Measurements from ENCODE around the gene MKNK1. TPM values are rescaled to one million over a fixed set of nuclear protein-coding genes. Genes with fewer than 3 reads are reported as not detected.

MKNK1 gene
- total and polyA plus RNA-seq, 2 of the 8 experiments (the other 6 are each of a cell fraction or from before 2014, with no cell fraction given) = 13.9 to 21.5 TPM

- H3K9ac ChIP-seq (replicated peaks in 1 of 4; ENCODE audit: extremely low read depth in 1 of 4, low read depth in 3 of 4, low read length in 3 of 4) = no peak overlapping the region
- H2BK20ac ChIP-seq (ENCODE audit: low read length) = no peak overlapping the region
- no peak for FAIRE-seq
- no peak overlapping the region for H2AFZ ChIP-seq (ENCODE audit: low read length)
- DNase-seq (ENCODE audit: low read depth in 1 of 2, low spot score in 2 of 2) = no peak
- no peaks in the 10 kb centered on the region for H3K9me3 ChIP-seq (ENCODE audit: insufficient read depth in 2 of 2, low read depth in 1 of 2, low read length in 1 of 2)
- no peaks in the 10 kb centered on the region for H3K23me2 ChIP-seq (ENCODE audit: low read depth, low read length)
- no peaks in the 10 kb centered on the region for H3K79me2 ChIP-seq (ENCODE audit: control insufficient read depth in 1 of 2, insufficient read depth in 2 of 2, low read length in 2 of 2)
- H3K27me3 ChIP-seq (replicated peaks in 1 of 4; ENCODE audit: control insufficient read depth in 3 of 4, extremely low read depth in 1 of 4, insufficient read depth in 3 of 4, low read length in 3 of 4) = peaks cover 0 to 12% (median 2%) of the 10 kb centered on the region in 4 experiments; a peak in 3 of 7 replicates
- no peaks in the 10 kb centered on the region for H3K36me3 ChIP-seq (ENCODE audit: control insufficient read depth in 2 of 4, insufficient read depth in 4 of 4, low read length in 3 of 4)
- H3K27ac ChIP-seq (ENCODE audit: low read depth, low read length) = no peak overlapping the region
- H4K20me1 ChIP-seq (replicated peaks in 1 of 2; ENCODE audit: control insufficient read depth in 1 of 2, insufficient read depth in 2 of 2, low read length in 2 of 2) = no peaks in the 10 kb centered on the region
- H2BK5ac ChIP-seq (ENCODE audit: low read depth, low read length) = no peak overlapping the region
- POLR2A ChIA-PET (ENCODE audit: partially characterized antibody) = interaction anchor here (0.9 to 1.3 kb wide), 3 partner anchors 8 to 31 kb away, joined by 3 to 4 read pairs (median 3); no protein-coding TSS in a partner anchor
- no peak overlapping the region for H2BK120ac ChIP-seq (replicated peaks; ENCODE audit: low read depth, low read length)
- H3K79me1 ChIP-seq (ENCODE audit: low read depth, low read length) = no peaks in the 10 kb centered on the region
- no peak overlapping the region for H2BK15ac ChIP-seq (ENCODE audit: low read length)
- WGBS, 2 experiments (ENCODE audit: extremely low coverage in 1 of 2, insufficient coverage in 1 of 2, insufficient read length in 1 of 2, insufficient replicate concordance in 2 of 2, low coverage in 1 of 2, low lambda C conversion rate in 2 of 2, missing lambda C conversion rate in 1 of 2) = 92% methylated on average over 19 of the region's 19 CpGs; no CpG with 5 or more reads in 1 of the 2 experiments
- CTCF ChIA-PET (ENCODE audit: partially characterized antibody) = interaction anchor here (0.8 to 18.9 kb wide), 4 partner anchors 16 to 65 kb away, joined by 3 to 287 read pairs (median 19); partner anchors contain the start of gene DMBX1
- H2AK5ac ChIP-seq (ENCODE audit: low read depth, low read length) = no peak overlapping the region
- no peak overlapping the region for H4K5ac ChIP-seq (ENCODE audit: insufficient read length, low read depth, low read length)
- peaks cover 0 to 22% (median 4%) of the 10 kb centered on the region in 4 experiments; a peak in 4 of 7 replicates for H3K4me1 ChIP-seq (replicated peaks in 1 of 4; ENCODE audit: control insufficient read depth in 3 of 4, insufficient read depth in 4 of 4, low read length in 3 of 4)
- H3K4me3 ChIP-seq (ENCODE audit: extremely low read depth in 1 of 4, insufficient read depth in 2 of 4, low read depth in 3 of 4, low read length in 4 of 4) = no peak overlapping the region
- H3K18ac ChIP-seq (ENCODE audit: extremely low read depth, low read length) = no peak overlapping the region
- H3K4ac ChIP-seq (replicated peaks; ENCODE audit: insufficient read length, low read depth, low read length) = no peak overlapping the region
- no peak overlapping the region for H3K14ac ChIP-seq (ENCODE audit: insufficient read length)
- no peak for TF ChIP-seq NANOG (IDR thresholded peaks at IDR 0.05; ENCODE audit: insufficient read depth, low read depth, low read length, poor library complexity, severe bottlenecking)
- no peak for TF ChIP-seq YY1 (IDR thresholded peaks at IDR 0.05; ENCODE audit: low read depth, low read length)
- no peak for TF ChIP-seq EGR1 (IDR thresholded peaks at IDR 0.05; ENCODE audit: borderline replicate concordance, low read depth, low read length)
- TF ChIP-seq RFX5 (IDR thresholded peaks at IDR 0.05; ENCODE audit: borderline replicate concordance, low read depth, low read length) = no peak
- no peak for TF ChIP-seq JUN (IDR thresholded peaks at IDR 0.05; ENCODE audit: low read depth, low read length)
- TF ChIP-seq SIX5 (IDR thresholded peaks at IDR 0.05; ENCODE audit: low read depth, low read length) = no peak
- no peak for TF ChIP-seq SIRT6 (IDR thresholded peaks at IDR 0.05; ENCODE audit: low read length)
- TF ChIP-seq CBX8 (IDR thresholded peaks at IDR 0.05; ENCODE audit: borderline replicate concordance, low read depth, low read length) = no peak
- no peak overlapping the region; the same call in 1 of the 2 replicates for H4K8ac ChIP-seq (ENCODE audit: extremely low read depth, insufficient read depth, low read length)
- H4K91ac ChIP-seq (replicated peaks; ENCODE audit: insufficient read length, low read length) = no peak overlapping the region
- 0 out of 2 replicates have a peak overlapping the region, but pooled peaks have one; percentile 39 for H2BK12ac ChIP-seq (ENCODE audit: low read depth, low read length)
- no peak overlapping the region for H3K23ac ChIP-seq (ENCODE audit: insufficient read length)
- no peak overlapping the region for H3K4me2 ChIP-seq (ENCODE audit: insufficient read depth in 1 of 2, low read depth in 2 of 2, low read length in 2 of 2)
- H3K56ac ChIP-seq (replicated peaks; ENCODE audit: insufficient read length, low read depth, low read length) = no peak overlapping the region
These were observed 93.6 kb downstream of the MKNK1 start for GRCh38 chr1:46510341-46510997.

Data from H1 (cell line).